WTC11 (cell line): ENCODE measurements around the gene MTHFD1L. TPM values are rescaled to one million over a fixed set of nuclear protein-coding genes. Genes with fewer than 3 reads are reported as not detected.

Experiments
- ATAC-seq: fragments of 200-7000 bp; cut with Tn5 transposase; 2 replicates; pipeline ENCODE4 v1.10.0; 2021; ENCODE audit warnings: mild to moderate bottlenecking, moderate library complexity
- CTCF ChIA-PET: fragments of 300-600 bp; sonication (Branson Sonifier 250); formaldehyde crosslinking; loops from one replicate; lab custom pipeline; 2021; ENCODE audit warnings: antibody characterized with exemption; lab: Charles Lee
- POLR2A ChIA-PET: fragments of 350-600 bp; sonication (Branson Sonifier 250); formaldehyde crosslinking; loops from one replicate; lab custom pipeline; 2021; ENCODE audit warnings: antibody characterized with exemption; lab: Charles Lee
- DNase-seq: peaks from one replicate; pipeline ENCODE4 v3.0.0; 2021; ENCODE audit warnings: low spot score
- H3K27ac Mint-ChIP-seq: 2 replicates; pipeline ENCODE4 v1.8.0; 2021; ENCODE audit warnings: mixed read lengths
- H3K27me3 Mint-ChIP-seq: 2 replicates; pipeline ENCODE4 v1.8.0; 2021; ENCODE audit warnings: low read depth, mild to moderate bottlenecking, moderate library complexity, mixed read lengths
- H3K36me3 Mint-ChIP-seq: 2 replicates; pipeline ENCODE4 v1.8.0; 2021; ENCODE audit warnings: mixed read lengths
- H3K4me1 Mint-ChIP-seq: 2 replicates; pipeline ENCODE4 v1.8.0; 2022; ENCODE audit warnings: mixed read lengths
- H3K4me3 Mint-ChIP-seq: 2 replicates; pipeline ENCODE4 v1.8.0; 2021; ENCODE audit warnings: mild to moderate bottlenecking, moderate library complexity, mixed read lengths
- H3K9me3 Mint-ChIP-seq: 2 replicates; pipeline ENCODE4 v1.8.0; 2021; ENCODE audit warnings: mixed read lengths
- ATF6 ChIP-seq: sonication (generic); formaldehyde crosslinking; IDR thresholded peaks from 2 replicates; pipeline ENCODE4 v1.8.1; 2023; ENCODE audit warnings: mild to moderate bottlenecking, missing genetic modification reagents
- CREM ChIP-seq: sonication (generic); formaldehyde crosslinking; IDR thresholded peaks from 2 replicates; pipeline ENCODE4 v1.8.1; 2022; ENCODE audit warnings: mild to moderate bottlenecking, missing genetic modification reagents, moderate library complexity
- E2F4 ChIP-seq: sonication (generic); formaldehyde crosslinking; IDR thresholded peaks from 2 replicates; pipeline ENCODE4 v1.8.1; 2022; ENCODE audit warnings: low read depth, mild to moderate bottlenecking, moderate library complexity, missing genetic modification reagents, borderline replicate concordance
- GRHL2 ChIP-seq: fragments of 250-450 bp; sonication (Bioruptor Pico); IDR thresholded peaks from 2 replicates; pipeline ENCODE4 v1.8.0; 2022; ENCODE audit warnings: mild to moderate bottlenecking, moderate library complexity; ENCODE audit not compliant: insufficient replicate concordance, severe bottlenecking
- NFE2L1 ChIP-seq: sonication (generic); formaldehyde crosslinking; IDR thresholded peaks from 2 replicates; pipeline ENCODE4 v1.8.1; 2023; ENCODE audit warnings: missing genetic modification reagents
- NFYB ChIP-seq: sonication (generic); formaldehyde crosslinking; conservative IDR thresholded peaks from 2 replicates; pipeline ENCODE4 v1.8.0; 2022; ENCODE audit warnings: low read depth, missing genetic modification reagents
- NR3C1 ChIP-seq: sonication (generic); formaldehyde crosslinking; conservative IDR thresholded peaks from 2 replicates; pipeline ENCODE4 v1.8.1; 2023; ENCODE audit warnings: low read depth, mild to moderate bottlenecking, missing genetic modification reagents
- PRDM15 ChIP-seq: sonication (generic); formaldehyde crosslinking; IDR thresholded peaks from 2 replicates; pipeline ENCODE4 v1.8.0; 2022; ENCODE audit warnings: missing genetic modification reagents
- SP1 ChIP-seq: sonication (generic); formaldehyde crosslinking; conservative IDR thresholded peaks from 2 replicates; pipeline ENCODE4 v1.8.1; 2022; ENCODE audit warnings: missing genetic modification reagents
- TCF7 ChIP-seq: sonication (generic); formaldehyde crosslinking; IDR thresholded peaks from 2 replicates; pipeline ENCODE4 v1.8.0; 2022; ENCODE audit warnings: mild to moderate bottlenecking, low read depth, missing genetic modification reagents, moderate library complexity
- ZNF317 ChIP-seq: sonication (generic); formaldehyde crosslinking; IDR thresholded peaks from 2 replicates; pipeline ENCODE4 v1.8.1; 2023; ENCODE audit warnings: low read depth, mild to moderate bottlenecking, moderate library complexity, missing genetic modification reagents, borderline replicate concordance
- ZNF425 ChIP-seq: fragments of 250-450 bp; sonication (Bioruptor Pico); conservative IDR thresholded peaks from 2 replicates; pipeline ENCODE4 v1.9.0; 2021; ENCODE audit warnings: mild to moderate bottlenecking
- total RNA-seq: library from RNA; stranded (reverse); gene quantifications from 3 replicates; pipeline ENCODE4 v1.2.3, GENCODE V29; 2021

Gene MTHFD1L
- total RNA-seq, 1 experiment from 2014 or later: 104 TPM

GRCh38 chr6:151143337-151143736, 277.8 kb downstream of the MTHFD1L start:
- H3K4me3 Mint-ChIP-seq: no peak overlapping the region

GRCh38 chr6:151143806-151144205, 278.3 kb downstream of the MTHFD1L start:
- no peak for TF ChIP-seq GRHL2
- no peak for TF ChIP-seq ZNF425 (CRISPR knock-in tag)
- no peak for TF ChIP-seq ATF6 (CRISPR knock-in tag)
- no peak for TF ChIP-seq PRDM15 (CRISPR knock-in tag)
- no peak for TF ChIP-seq CREM
- no peak for TF ChIP-seq NFYB (CRISPR knock-in tag)
- no peak for TF ChIP-seq E2F4 (CRISPR knock-in tag)
- TF ChIP-seq TCF7 (CRISPR knock-in tag): no peak
- no peak for TF ChIP-seq NFE2L1 (CRISPR knock-in tag)
- no peak for TF ChIP-seq SP1 (CRISPR knock-in tag)
- TF ChIP-seq NR3C1: no peak
- TF ChIP-seq ZNF317 (CRISPR knock-in tag): no peak
- H3K27ac Mint-ChIP-seq: no peak overlapping the region
- POLR2A ChIA-PET: interaction anchor here (0.7 kb wide), 1 partner anchor 18 kb away, joined by 3 read pairs; no protein-coding TSS in a partner anchor

More at GRCh38 chr6:151143337-151143736, 277.8 kb downstream of the MTHFD1L start:
- Mint-ChIP-seq H3K36me3 (peaks cover 4% of the 10 kb centered on the region), H3K4me1 (peaks cover 4% of the 10 kb centered on the region), H3K9me3 (peaks cover 9% of the 10 kb centered on the region), H3K27me3 (no peaks in the 10 kb centered on the region; the same call in 1 of the 2 replicates), H3K27ac (no peak overlapping the region)
- POLR2A ChIA-PET: no interaction called here
- ATAC-seq: no peak
- DNase-seq: no peak
- TF ChIP-seq ZNF317 (CRISPR knock-in tag): no peak
- CTCF ChIA-PET: interaction anchor here (0.7 to 1.4 kb wide), 2 partner anchors 61 to 181 kb away, joined by 3 to 5 read pairs; no protein-coding TSS in a partner anchor

More at GRCh38 chr6:151143806-151144205, 278.3 kb downstream of the MTHFD1L start:
- ATAC-seq (no peak), DNase-seq (no peak)
- H3K27me3 Mint-ChIP-seq: no peaks in the 10 kb centered on the region; the same call in 1 of the 2 replicates
- peaks cover 4% of the 10 kb centered on the region for H3K36me3 Mint-ChIP-seq
- H3K4me1 Mint-ChIP-seq: peaks cover 4% of the 10 kb centered on the region
- CTCF ChIA-PET: interaction anchor here (0.7 to 1.4 kb wide), 2 partner anchors 62 to 180 kb away, joined by 3 to 5 read pairs; no protein-coding TSS in a partner anchor
- H3K4me3 Mint-ChIP-seq: no peak overlapping the region
- peaks cover 9% of the 10 kb centered on the region for H3K9me3 Mint-ChIP-seq
